ENCODE results near the gene NDFIP1.

DNA sequence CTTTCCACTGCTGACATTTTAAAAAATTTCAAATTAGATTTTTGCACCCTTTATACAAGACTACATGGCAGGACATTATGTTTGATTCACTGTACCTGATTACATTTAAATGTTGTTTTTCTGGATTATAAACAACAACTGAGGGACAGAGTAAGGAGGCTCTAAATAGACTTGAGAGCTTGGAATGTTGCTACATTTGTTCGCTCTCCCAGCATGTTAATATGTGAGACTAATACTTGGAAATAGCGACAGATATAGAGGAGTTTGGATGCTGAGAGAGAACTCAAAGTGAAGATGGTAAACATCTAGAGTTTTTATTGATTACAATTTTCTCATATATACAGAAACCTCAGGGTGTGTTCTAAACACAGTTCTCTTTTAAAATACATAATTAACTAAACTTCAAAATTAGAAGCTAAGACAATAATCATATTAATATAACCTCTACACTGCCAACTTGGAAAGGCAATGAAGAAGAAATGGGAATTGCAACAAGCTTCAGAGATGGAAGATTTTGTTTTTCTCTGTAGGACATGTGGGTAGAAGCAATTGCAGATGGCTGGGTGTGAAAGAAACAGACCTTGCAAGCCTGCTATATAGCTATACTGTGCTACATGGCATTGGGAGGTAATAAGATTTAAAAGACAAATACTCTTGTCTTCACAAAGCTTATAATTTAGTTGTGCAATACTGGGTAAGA, 1.4 kb upstream of the NDFIP1 start:
- no peak for TF ChIP-seq CTCF (IDR thresholded peaks at IDR 0.05)
- TF ChIP-seq POLR2AphosphoS5 (IDR thresholded peaks at IDR 0.05), result no peak
- TF ChIP-seq POLR2A (IDR thresholded peaks at IDR 0.05), result no peak

Data from breast epithelium (tissue), 3 donors.